Panc1 (cell line): ENCODE measurements around the gene COQ9. TPM values are rescaled to one million over a fixed set of nuclear protein-coding genes. Genes with fewer than 3 reads are reported as not detected.

Experiments used
- ATAC-seq: fragments of 200-7000 bp; cut with Tn5 transposase; 2 replicates; pipeline ENCODE4 v1.9.1; 2020; ENCODE audit warnings: mild to moderate bottlenecking, moderate library complexity
- BruUV-seq: library from RNA; stranded (reverse); fragments of 400-500 nt; replicated peaks from 2 replicates; lab custom pipeline; 2021; lab: Mats Ljungman, UMichigan
- CTCF ChIA-PET: fragments of 300-600 bp; sonication (Branson Sonifier 250); formaldehyde crosslinking; loops from one replicate; lab custom pipeline; 2022; ENCODE audit warnings: antibody characterized with exemption; lab: Charles Lee
- POLR2A ChIA-PET: fragments of 300-600 bp; sonication (Branson Sonifier 250); formaldehyde crosslinking; loops from one replicate; lab custom pipeline; 2022; ENCODE audit warnings: antibody characterized with exemption; lab: Charles Lee
- DNase-seq: peaks from one replicate; pipeline ENCODE4 v3.0.0-alpha.2; 2010; ENCODE audit warnings: low read depth, low spot score
- H3K27ac ChIP-seq: 2 replicates; pipeline ENCODE4 v1.5.1; 2011; ENCODE audit warnings: mild to moderate bottlenecking, low read length, inconsistent platforms
- H3K27me3 ChIP-seq: fragments of 200-500 bp; sonication (Bioruptor generic); 2 replicates; pipeline ENCODE4 v1.6.0; 2014; ENCODE audit warnings: low read length, inconsistent platforms; ENCODE audit not compliant: control insufficient read depth, insufficient read depth
- H3K36me3 ChIP-seq: fragments of 200-500 bp; sonication (Bioruptor generic); 2 replicates; pipeline ENCODE4 v1.5.1; 2014; ENCODE audit warnings: inconsistent platforms, mild to moderate bottlenecking, low read length, moderate library complexity; ENCODE audit not compliant: control insufficient read depth, insufficient read depth
- H3K4me1 ChIP-seq: 2 replicates; pipeline ENCODE4 v1.5.1; 2011; ENCODE audit warnings: inconsistent platforms, mild to moderate bottlenecking, low read length, moderate library complexity; ENCODE audit not compliant: control insufficient read depth, insufficient read depth
- H3K4me3 ChIP-seq, 2 experiments: 2 replicates each; pipeline ENCODE4 v1.5.1; 2011 to 2012; ENCODE audit warnings: low read depth in 2 of 2, low read length in 2 of 2, mild to moderate bottlenecking in 2 of 2, inconsistent platforms in 1 of 2, moderate library complexity in 1 of 2
- H3K9me3 ChIP-seq: fragments of 200-500 bp; sonication (Bioruptor generic); 2 replicates; pipeline ENCODE4 v1.5.1; 2014; ENCODE audit warnings: low read depth, mild to moderate bottlenecking, inconsistent platforms, low read length, moderate library complexity; ENCODE audit not compliant: control insufficient read depth, insufficient read depth
- CTCF ChIP-seq: fragments of 450-650 bp; IDR thresholded peaks from 2 replicates; pipeline ENCODE4 v1.5.1; 2017; ENCODE audit warnings: mild to moderate bottlenecking
- POLR2AphosphoS5 ChIP-seq: IDR thresholded peaks from 2 replicates; pipeline ENCODE4 v1.6.1; 2012; ENCODE audit warnings: mild to moderate bottlenecking, low read depth, low read length, moderate library complexity
- SIN3A ChIP-seq: IDR thresholded peaks from 2 replicates; pipeline ENCODE4 v1.6.1; 2012; ENCODE audit warnings: low read depth, mild to moderate bottlenecking, low read length, moderate library complexity, borderline replicate concordance; ENCODE audit not compliant: insufficient read depth
- TCF7L2 ChIP-seq: IDR thresholded peaks from 2 replicates; pipeline ENCODE4 v1.6.1; 2011; ENCODE audit warnings: mild to moderate bottlenecking, low read depth, low read length, inconsistent platforms
- in situ Hi-C: cut with HindIII; loops from 2 replicates; pipeline ENCODE4 v1.10.0; 2016; ENCODE audit warnings: low sequenced_read_pairs, low pct_unique_long_range_greater_than_20kb
- intact Hi-C: fragments of 100-400 bp; cut with micrococcal nuclease; formaldehyde crosslinking; loops from one replicate; pipeline ENCODE4 v1.10.0; 2022; ENCODE audit not compliant: unreplicated experiment
- total RNA-seq: library from RNA; stranded (reverse); gene quantifications from one replicate; pipeline ENCODE4 v1.2.1, GENCODE V29; 2021; ENCODE audit not compliant: unreplicated experiment
- TF ChIP-seq, protein P1 (sequence below), 2 experiments: IDR thresholded peaks; 2 replicates each; pipeline ENCODE4 v1.6.1; 2011 to 2012; ENCODE audit warnings: low read depth in 2 of 2, control low read depth in 1 of 2, low read length in 1 of 2, mild to moderate bottlenecking in 1 of 2, moderate library complexity in 1 of 2; ENCODE audit not compliant: insufficient read depth in 1 of 2

The COQ9 gene
- total RNA-seq, 1 experiment from 2014 or later: 48.5 TPM

GRCh38 chr16:57482845-57483545 lies 35.7 kb downstream of the COQ9 start:
- H3K9me3 ChIP-seq: no peaks in the 10 kb centered on the region
- H3K36me3 ChIP-seq: no peaks in the 10 kb centered on the region
- in situ Hi-C loops (no loop called here), intact Hi-C loops (no loop called here)
- BruUV-seq: no TSS peak
- ChIA-PET CTCF (interaction anchor here (0.7 kb wide), 1 partner anchor 90 kb away, joined by 4 read pairs; no protein-coding TSS in a partner anchor), POLR2A (no interaction called here)
- no peak overlapping the region for H3K27ac ChIP-seq
- H3K27me3 ChIP-seq: no peaks in the 10 kb centered on the region
- TF ChIP-seq TCF7L2 (no peak), POLR2AphosphoS5 (no peak), SIN3A (no peak)
- TF ChIP-seq, protein P1, sequence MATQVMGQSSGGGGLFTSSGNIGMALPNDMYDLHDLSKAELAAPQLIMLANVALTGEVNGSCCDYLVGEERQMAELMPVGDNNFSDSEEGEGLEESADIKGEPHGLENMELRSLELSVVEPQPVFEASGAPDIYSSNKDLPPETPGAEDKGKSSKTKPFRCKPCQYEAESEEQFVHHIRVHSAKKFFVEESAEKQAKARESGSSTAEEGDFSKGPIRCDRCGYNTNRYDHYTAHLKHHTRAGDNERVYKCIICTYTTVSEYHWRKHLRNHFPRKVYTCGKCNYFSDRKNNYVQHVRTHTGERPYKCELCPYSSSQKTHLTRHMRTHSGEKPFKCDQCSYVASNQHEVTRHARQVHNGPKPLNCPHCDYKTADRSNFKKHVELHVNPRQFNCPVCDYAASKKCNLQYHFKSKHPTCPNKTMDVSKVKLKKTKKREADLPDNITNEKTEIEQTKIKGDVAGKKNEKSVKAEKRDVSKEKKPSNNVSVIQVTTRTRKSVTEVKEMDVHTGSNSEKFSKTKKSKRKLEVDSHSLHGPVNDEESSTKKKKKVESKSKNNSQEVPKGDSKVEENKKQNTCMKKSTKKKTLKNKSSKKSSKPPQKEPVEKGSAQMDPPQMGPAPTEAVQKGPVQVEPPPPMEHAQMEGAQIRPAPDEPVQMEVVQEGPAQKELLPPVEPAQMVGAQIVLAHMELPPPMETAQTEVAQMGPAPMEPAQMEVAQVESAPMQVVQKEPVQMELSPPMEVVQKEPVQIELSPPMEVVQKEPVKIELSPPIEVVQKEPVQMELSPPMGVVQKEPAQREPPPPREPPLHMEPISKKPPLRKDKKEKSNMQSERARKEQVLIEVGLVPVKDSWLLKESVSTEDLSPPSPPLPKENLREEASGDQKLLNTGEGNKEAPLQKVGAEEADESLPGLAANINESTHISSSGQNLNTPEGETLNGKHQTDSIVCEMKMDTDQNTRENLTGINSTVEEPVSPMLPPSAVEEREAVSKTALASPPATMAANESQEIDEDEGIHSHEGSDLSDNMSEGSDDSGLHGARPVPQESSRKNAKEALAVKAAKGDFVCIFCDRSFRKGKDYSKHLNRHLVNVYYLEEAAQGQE (IDR thresholded peaks at IDR 0.05; ENCODE audit: insufficient read depth in 1 of 2, low read depth in 2 of 2, low read length in 1 of 2): no peak
- no peak overlapping the region for H3K4me3 ChIP-seq
- ATAC-seq (no peak), DNase-seq (no peak)
- no peaks in the 10 kb centered on the region; the same call in 1 of the 2 replicates for H3K4me1 ChIP-seq

GRCh38 chr16:57483725-57484514 lies 36.6 kb downstream of the COQ9 start:
- ChIA-PET CTCF (no interaction called here), POLR2A (no interaction called here)
- intact Hi-C loops: no loop called here
- H3K27me3 ChIP-seq: no peaks in the 10 kb centered on the region
- no peaks in the 10 kb centered on the region for H3K9me3 ChIP-seq
- no TSS peak for BruUV-seq
- no peak overlapping the region for H3K27ac ChIP-seq
- no peak overlapping the region for H3K4me3 ChIP-seq
- no peaks in the 10 kb centered on the region for H3K36me3 ChIP-seq
- in situ Hi-C loops: no loop called here
- H3K4me1 ChIP-seq: no peaks in the 10 kb centered on the region; the same call in 1 of the 2 replicates
- TF ChIP-seq, protein P1 (IDR thresholded peaks at IDR 0.05; ENCODE audit: insufficient read depth in 1 of 2, low read depth in 2 of 2, low read length in 1 of 2): no peak
- TF ChIP-seq CTCF: no peak
- TF ChIP-seq SIN3A: no peak
- no peak for TF ChIP-seq TCF7L2
- no peak for TF ChIP-seq POLR2AphosphoS5
- ATAC-seq (no peak), DNase-seq (no peak)
